Trophoblast cell (in vitro differentiated cells and primary cell): ENCODE data around the gene SLC38A11.
"Not testable (repeated sequence)": the region's sequence is repeated elsewhere in the genome, so short reads cannot be mapped to it uniquely, and the experiment has no call there.

Experiments used
- DNase-seq, 2 donors: peaks; one replicate each; pipeline ENCODE4 v3.0.0-alpha.2; 2016
- H2AFZ ChIP-seq: 2 replicates; pipeline ENCODE4 v1.6.1; 2013; ENCODE audit warnings: low read length, moderate library complexity, mild to moderate bottlenecking; ENCODE audit not compliant: insufficient read depth, poor library complexity
- H2AK5ac ChIP-seq: 2 replicates; pipeline ENCODE4 v1.6.1; 2013; ENCODE audit warnings: mild to moderate bottlenecking, low read length
- H2BK120ac ChIP-seq: 2 replicates; pipeline ENCODE4 v1.6.1; 2013; ENCODE audit warnings: low read length, mild to moderate bottlenecking, moderate library complexity; ENCODE audit not compliant: insufficient read depth, poor library complexity
- H2BK12ac ChIP-seq: 2 replicates; pipeline ENCODE4 v1.6.1; 2013; ENCODE audit warnings: mild to moderate bottlenecking, low read length, moderate library complexity
- H2BK5ac ChIP-seq: 2 replicates; pipeline ENCODE4 v1.6.1; 2013; ENCODE audit warnings: low read length, low read depth, moderate library complexity, mild to moderate bottlenecking; ENCODE audit not compliant: poor library complexity
- H3K14ac ChIP-seq: 2 replicates; pipeline ENCODE4 v1.6.1; 2013; ENCODE audit warnings: mild to moderate bottlenecking, low read length
- H3K18ac ChIP-seq: 2 replicates; pipeline ENCODE4 v1.6.1; 2013; ENCODE audit warnings: mild to moderate bottlenecking, low read length
- H3K23ac ChIP-seq: 2 replicates; pipeline ENCODE4 v1.6.1; 2013; ENCODE audit warnings: low read length
- H3K27ac ChIP-seq: 2 replicates; pipeline ENCODE4 v1.5.1; 2013; ENCODE audit warnings: low read depth, mild to moderate bottlenecking, inconsistent platforms, low read length, moderate library complexity
- H3K27me3 ChIP-seq: 2 replicates; pipeline ENCODE4 v1.6.1; 2013; ENCODE audit warnings: inconsistent platforms, mild to moderate bottlenecking, low read length, moderate library complexity; ENCODE audit not compliant: insufficient read depth
- H3K36me3 ChIP-seq, 2 experiments: 1 replicate in 1 of 2; 2 replicates in 1 of 2; pipeline ENCODE4 v1.6.1; 2013; ENCODE audit warnings: low read length in 2 of 2, mild to moderate bottlenecking in 2 of 2, moderate library complexity in 1 of 2; ENCODE audit not compliant: insufficient read depth in 2 of 2, control insufficient read depth in 1 of 2
- H3K4ac ChIP-seq: 2 replicates; pipeline ENCODE4 v1.6.1; 2013; ENCODE audit warnings: low read depth, mild to moderate bottlenecking, low read length, moderate library complexity
- H3K4me1 ChIP-seq, 2 experiments: 1 replicate in 1 of 2; 2 replicates in 1 of 2; pipeline ENCODE4 v1.6.1; 2013; ENCODE audit warnings: low read length in 2 of 2, mild to moderate bottlenecking in 2 of 2, moderate library complexity in 1 of 2; ENCODE audit not compliant: insufficient read depth in 2 of 2, control insufficient read depth in 1 of 2
- H3K4me2 ChIP-seq: 2 replicates; pipeline ENCODE4 v1.6.1; 2013; ENCODE audit warnings: inconsistent platforms, mild to moderate bottlenecking, low read length, moderate library complexity
- H3K4me3 ChIP-seq: 2 replicates; pipeline ENCODE4 v1.5.1; 2013; ENCODE audit warnings: mild to moderate bottlenecking, low read depth, low read length, inconsistent platforms
- H3K79me1 ChIP-seq: one replicate; pipeline ENCODE4 v1.6.1; 2013; ENCODE audit warnings: low read length
- H3K79me2 ChIP-seq: 2 replicates; pipeline ENCODE4 v1.6.1; 2013; ENCODE audit warnings: low read length, mild to moderate bottlenecking; ENCODE audit not compliant: control insufficient read depth, insufficient read depth, poor library complexity
- H3K9ac ChIP-seq: 2 replicates; pipeline ENCODE4 v1.6.1; 2013; ENCODE audit warnings: mild to moderate bottlenecking, low read length
- H3K9me3 ChIP-seq: 2 replicates; pipeline ENCODE4 v1.6.1; 2013; ENCODE audit warnings: low read depth, mild to moderate bottlenecking, control low read depth, inconsistent platforms, low read length; ENCODE audit not compliant: insufficient read depth
- H4K12ac ChIP-seq: 2 replicates; pipeline ENCODE4 v1.6.1; 2013; ENCODE audit warnings: low read depth, mild to moderate bottlenecking, low read length, moderate library complexity
- H4K8ac ChIP-seq: 2 replicates; pipeline ENCODE4 v1.6.1; 2013; ENCODE audit warnings: low read depth, mild to moderate bottlenecking, low read length, moderate library complexity
- H4K91ac ChIP-seq: one replicate; pipeline ENCODE4 v1.6.1; 2013; ENCODE audit warnings: low read depth, mild to moderate bottlenecking, low read length, moderate library complexity
- WGBS: extraction: QIAGEN DNeasy Blood & Tissue Kit; methylation state at CpG from one replicate; pipeline ENCODE4 v1.1.7; 2013; ENCODE audit warnings: missing lambda C conversion rate; ENCODE audit not compliant: insufficient read length, insufficient coverage; ENCODE audit errors: extremely low coverage; 5-methylcytosine and 5-hydroxymethylcytosine counted together

Gene SLC38A11

GRCh38 chr2:164990953-164991352 is 35.6 kb upstream of the SLC38A11 start:
- Histone ChIP-seq H2BK120ac (peak overlapping the region; percentile 33), H4K91ac (peak overlapping the region; percentile 6)
- H3K4me3 ChIP-seq, H3K4me2 ChIP-seq, H3K9me3 ChIP-seq, H2AK5ac ChIP-seq, H3K4me1 ChIP-seq, H3K4ac ChIP-seq, H3K14ac ChIP-seq, H3K27me3 ChIP-seq, DNase-seq, H2BK12ac ChIP-seq, H3K36me3 ChIP-seq, H4K12ac ChIP-seq, H2BK5ac ChIP-seq, H4K8ac ChIP-seq, H2AFZ ChIP-seq, H3K27ac ChIP-seq, H3K79me1 ChIP-seq, H3K18ac ChIP-seq, H3K9ac ChIP-seq, H3K79me2 ChIP-seq, H3K23ac ChIP-seq: not testable (repeated sequence)

GRCh38 chr2:164988805-164989204 is 33.5 kb upstream of the SLC38A11 start:
- not testable (repeated sequence) for H3K9ac ChIP-seq, H2AK5ac ChIP-seq, H3K79me2 ChIP-seq, H3K36me3 ChIP-seq, H2BK5ac ChIP-seq, H3K4me3 ChIP-seq, H3K14ac ChIP-seq, H4K12ac ChIP-seq, H3K79me1 ChIP-seq, H3K9me3 ChIP-seq, H3K18ac ChIP-seq, H2BK120ac ChIP-seq, H2AFZ ChIP-seq, DNase-seq, H2BK12ac ChIP-seq, H3K27ac ChIP-seq, H3K4ac ChIP-seq, H3K27me3 ChIP-seq, H4K91ac ChIP-seq, H4K8ac ChIP-seq, H3K4me1 ChIP-seq, H3K23ac ChIP-seq, H3K4me2 ChIP-seq
- WGBS: no CpG with 5 or more reads among the region's 3 CpGs

GRCh38 chr2:164986027-164986426 is 30.7 kb upstream of the SLC38A11 start:
- H3K14ac ChIP-seq, H3K27me3 ChIP-seq, H2AK5ac ChIP-seq, H3K4me3 ChIP-seq, H3K79me1 ChIP-seq, DNase-seq, H4K12ac ChIP-seq, H4K8ac ChIP-seq, H3K9ac ChIP-seq, H3K27ac ChIP-seq, H2BK5ac ChIP-seq, H4K91ac ChIP-seq, H2BK120ac ChIP-seq, H3K9me3 ChIP-seq, H3K23ac ChIP-seq, H3K4me2 ChIP-seq, H2BK12ac ChIP-seq, H3K79me2 ChIP-seq, H3K4me1 ChIP-seq, H2AFZ ChIP-seq, H3K4ac ChIP-seq, H3K18ac ChIP-seq, H3K36me3 ChIP-seq: not testable (repeated sequence)
- no CpG with 5 or more reads among the region's 3 CpGs for WGBS

- Histone ChIP-seq H4K91ac (no peak overlapping the region), H2BK5ac (no peak overlapping the region), H4K8ac (no peak overlapping the region), H3K79me2 (no peaks in the 10 kb centered on the region), H3K4me3 (no peak overlapping the region), H2AFZ (no peak overlapping the region), H3K23ac (no peak overlapping the region), H4K12ac (no peak overlapping the region), H2AK5ac (no peak overlapping the region), H3K4me1 (no peaks in the 10 kb centered on the region), H3K27me3 (no peaks in the 10 kb centered on the region), H3K9ac (no peak overlapping the region), H3K4ac (no peak overlapping the region), H3K79me1 (no peaks in the 10 kb centered on the region), H3K27ac (no peak overlapping the region), H3K9me3 (no peaks in the 10 kb centered on the region), H3K36me3 (no peaks in the 10 kb centered on the region), H2BK120ac (no peak overlapping the region), H2BK12ac (no peak overlapping the region), H3K4me2 (no peak overlapping the region), H3K14ac (no peak overlapping the region), H3K18ac (no peak overlapping the region)
- DNase-seq: no peak
- WGBS: no CpG with 5 or more reads among the region's 3 CpGs
Measured at GRCh38 chr2:164984428-164984827, 29.1 kb upstream of the SLC38A11 start.
